ENCODE data around the gene ZFAND2B.
A peak's percentile ranks its signal among the peaks of the same experiment; 100 is the strongest.

- TF ChIP-seq CTCF (IDR thresholded peaks at IDR 0.05) (no peak), POLR2A (IDR thresholded peaks at IDR 0.05) (peak in 1 of 2 donors; percentile 70)
Observed at GRCh38 chr2:219206328-219207133, at the start of gene ZFAND2B.

Measured in lower leg skin (tissue), 3 donors.